GM12891 (cell line): ENCODE measurements around the gene HNMT.
A peak's percentile ranks its signal among the peaks of the same experiment; 100 is the strongest.

Source experiments
- DNase-seq: peaks from one replicate; pipeline ENCODE4 v3.0.0; 2011; ENCODE audit warnings: low spot score; ENCODE audit not compliant: insufficient read length
- FAIRE-seq: peaks from 2 replicates; lab custom pipeline; 2011; peaks lifted over from hg19 to GRCh38; lab: Jason Lieb, UNC
- PAX5 ChIP-seq: IDR thresholded peaks from 2 replicates; pipeline ENCODE4 v1.6.1; 2011; ENCODE audit warnings: low read length, moderate library complexity, mild to moderate bottlenecking; ENCODE audit not compliant: insufficient read depth, severe bottlenecking
- POLR2A ChIP-seq: IDR thresholded peaks from 2 replicates; pipeline ENCODE4 v1.6.1; 2011; ENCODE audit warnings: low read depth, low read length, control low read depth
- POLR2AphosphoS5 ChIP-seq: IDR thresholded peaks from 2 replicates; pipeline ENCODE4 v1.6.1; 2011; ENCODE audit warnings: low read depth, low read length, control low read depth
- POU2F2 ChIP-seq: IDR thresholded peaks from 2 replicates; pipeline ENCODE4 v1.6.1; 2011; ENCODE audit warnings: low read depth, mild to moderate bottlenecking, control low read depth, low read length, moderate library complexity
- SPI1 ChIP-seq: IDR thresholded peaks from 2 replicates; pipeline ENCODE4 v1.6.1; 2011; ENCODE audit warnings: low read depth, low read length, control low read depth
- TAF1 ChIP-seq: IDR thresholded peaks from 2 replicates; pipeline ENCODE4 v1.6.1; 2011; ENCODE audit warnings: low read depth, low read length, control low read depth

HNMT gene

GRCh38 chr2:138021154-138021553 is 56.9 kb downstream of the HNMT start:
- DNase-seq (no peak), FAIRE-seq (no peak)
- TF ChIP-seq POU2F2 (no peak), POLR2A (no peak), POLR2AphosphoS5 (no peak), SPI1 (no peak), PAX5 (no peak), TAF1 (no peak)

- no peak for FAIRE-seq
Observed at GRCh38 chr2:138023298-138023697, 59.0 kb downstream of the HNMT start.

GRCh38 chr2:138023976-138024375 is 59.7 kb downstream of the HNMT start:
- TF ChIP-seq POLR2A (no peak), PAX5 (no peak), SPI1 (no peak), POLR2AphosphoS5 (no peak), POU2F2 (no peak), TAF1 (no peak)
- no peak for DNase-seq
- no peak for FAIRE-seq

More at GRCh38 chr2:138023298-138023697, 59.0 kb downstream of the HNMT start:
- TF ChIP-seq POU2F2 (no peak), POLR2AphosphoS5 (no peak), POLR2A (no peak), SPI1 (no peak), PAX5 (no peak), TAF1 (no peak)
- DNase-seq = no peak

GRCh38 chr2:138026111-138027020 is 62.1 kb downstream of the HNMT start:
- TF ChIP-seq PAX5 = no peak
- TF ChIP-seq POU2F2 = no peak
- TF ChIP-seq POLR2AphosphoS5 = no peak
- no peak for TF ChIP-seq POLR2A
- no peak for TF ChIP-seq TAF1
- no peak for TF ChIP-seq SPI1
- FAIRE-seq (no peak), DNase-seq (no peak)

GRCh38 chr2:138028538-138028937 is 64.3 kb downstream of the HNMT start:
- TF ChIP-seq TAF1 (no peak), SPI1 (peak; percentile 60), POLR2A (no peak), POLR2AphosphoS5 (no peak), PAX5 (no peak), POU2F2 (peak; percentile 71; the same call in 1 of the 2 replicates)
- FAIRE-seq (no peak), DNase-seq (no peak)

- no peak for DNase-seq
- no peak for TF ChIP-seq POLR2A
- no peak for TF ChIP-seq PAX5
- no peak for TF ChIP-seq POU2F2
- TF ChIP-seq POLR2AphosphoS5 = no peak
- no peak for TF ChIP-seq SPI1
- no peak for TF ChIP-seq TAF1
- no peak for FAIRE-seq
Observed at GRCh38 chr2:138029276-138029675, 65.0 kb downstream of the HNMT start.

- TF ChIP-seq POLR2AphosphoS5 (no peak), POU2F2 (no peak), TAF1 (no peak), PAX5 (no peak), SPI1 (0 out of 2 replicates have a peak, but pooled peaks have one; percentile 25), POLR2A (no peak)
- no peak for DNase-seq
Observed at GRCh38 chr2:138030459-138030858, 66.2 kb downstream of the HNMT start.

GRCh38 chr2:138032334-138032733 is 68.1 kb downstream of the HNMT start:
- TF ChIP-seq POU2F2 = no peak
- TF ChIP-seq POLR2AphosphoS5 = no peak
- no peak for TF ChIP-seq POLR2A
- TF ChIP-seq SPI1 = no peak
- no peak for TF ChIP-seq TAF1
- TF ChIP-seq PAX5 = no peak
- FAIRE-seq = no peak
- no peak for DNase-seq

More at GRCh38 chr2:138030459-138030858, 66.2 kb downstream of the HNMT start:
- peak; percentile 45 for FAIRE-seq

GRCh38 chr2:138034536-138034935 is 70.3 kb downstream of the HNMT start:
- TF ChIP-seq POLR2A (no peak), SPI1 (no peak), POU2F2 (no peak), TAF1 (no peak), PAX5 (no peak), POLR2AphosphoS5 (no peak)
- no peak for FAIRE-seq
- DNase-seq = no peak
